ENCODE data around the gene TMEM63A.

TMEM63A gene

GRCh38 chr1:225863167-225863566, 19.0 kb downstream of the TMEM63A start:
- DNase-seq, result no peak

DNA sequence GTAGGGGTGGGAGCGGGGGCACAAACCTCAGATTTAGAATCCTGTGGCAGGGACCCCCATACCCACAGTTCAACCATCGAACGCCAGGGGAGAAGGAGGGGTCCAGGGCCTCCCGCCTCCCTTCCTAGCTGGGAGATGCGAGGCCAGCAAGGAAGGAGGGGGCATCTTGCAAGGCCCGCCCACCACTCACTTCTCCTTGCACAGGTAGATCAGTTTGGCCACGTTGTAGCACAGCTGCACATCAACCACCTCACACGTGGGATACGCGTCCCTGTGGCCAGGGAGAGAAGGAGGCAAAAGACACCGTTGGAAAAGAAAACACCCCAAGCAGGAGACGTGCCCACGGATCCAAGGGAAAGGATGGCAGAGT, 19.6 kb downstream of the TMEM63A start:
- DNase-seq, result no peak

- no peak for DNase-seq
Observed at GRCh38 chr1:225861834-225862580, 20.2 kb downstream of the TMEM63A start.

- no peak for DNase-seq
Observed at GRCh38 chr1:225860876-225861441, 21.2 kb downstream of the TMEM63A start.

GRCh38 chr1:225860107-225860506, 22.1 kb downstream of the TMEM63A start:
- no peak for DNase-seq

- DNase-seq, result no peak
Observed at GRCh38 chr1:225859151-225859550, 23.0 kb downstream of the TMEM63A start.

DNA sequence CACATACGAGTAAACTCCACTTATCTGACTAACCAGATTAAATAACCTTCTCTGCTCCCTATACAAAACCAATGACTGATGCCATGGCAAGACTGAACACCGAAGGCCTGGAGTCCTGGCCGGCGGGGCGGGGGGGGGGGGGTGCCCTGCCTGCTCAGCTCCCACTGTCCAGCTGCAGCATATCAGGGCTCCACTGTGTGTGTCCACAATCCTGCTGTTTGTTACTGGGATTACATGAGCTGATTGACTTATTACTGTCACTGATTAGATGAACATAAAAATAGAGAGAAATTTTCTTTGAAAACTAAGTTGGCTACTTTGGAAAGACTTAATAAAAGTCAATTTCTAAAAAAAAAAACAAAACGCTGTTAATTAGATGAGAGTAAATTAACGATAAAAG, 24.9 kb downstream of the TMEM63A start:
- DNase-seq, result no peak

DNA sequence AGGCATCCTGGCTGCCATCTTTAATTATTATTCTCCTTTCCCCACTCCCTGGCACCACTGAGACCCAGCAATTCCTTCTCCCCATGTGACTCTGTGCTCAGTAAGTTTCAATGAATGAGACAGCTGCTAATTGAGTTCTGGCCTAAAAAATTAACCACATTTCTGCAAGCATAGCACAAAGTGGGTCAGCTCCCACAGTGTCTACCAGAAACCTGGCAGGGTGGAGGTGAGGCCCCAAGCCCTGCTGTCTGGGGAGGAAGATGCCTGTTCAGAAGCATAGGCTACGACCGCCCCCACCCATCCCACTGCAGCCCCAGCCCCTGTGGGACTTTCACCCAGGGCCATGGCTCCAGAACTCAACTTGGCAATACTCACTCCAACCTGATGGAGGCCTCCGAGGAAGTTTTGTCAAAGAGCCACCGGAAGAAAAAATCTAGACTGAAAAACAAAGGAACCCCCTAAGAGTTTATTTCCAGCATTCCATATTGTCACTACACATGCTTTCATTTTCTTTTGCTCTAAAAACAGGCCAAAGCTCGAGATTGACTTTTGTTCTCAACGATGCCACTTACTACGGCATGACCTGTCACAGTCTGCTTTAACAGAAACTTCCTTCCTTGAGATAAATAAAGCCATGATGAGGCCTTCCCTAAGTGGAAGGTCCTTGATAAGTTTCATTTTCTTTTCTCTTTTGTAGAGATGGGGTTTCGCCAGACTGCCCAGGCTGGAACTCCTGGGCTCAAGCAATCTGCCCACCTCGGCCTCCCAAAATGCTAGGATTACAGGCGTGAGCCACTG, 26.5 kb downstream of the TMEM63A start:
- DNase-seq, result no peak

GRCh38 chr1:225853441-225853840, 28.7 kb downstream of the TMEM63A start:
- DNase-seq, result no peak

- no peak for DNase-seq
Observed at GRCh38 chr1:225852413-225853124, 29.6 kb downstream of the TMEM63A start.

- DNase-seq, result no peak
Observed at GRCh38 chr1:225851805-225852204, 30.4 kb downstream of the TMEM63A start.

DNA sequence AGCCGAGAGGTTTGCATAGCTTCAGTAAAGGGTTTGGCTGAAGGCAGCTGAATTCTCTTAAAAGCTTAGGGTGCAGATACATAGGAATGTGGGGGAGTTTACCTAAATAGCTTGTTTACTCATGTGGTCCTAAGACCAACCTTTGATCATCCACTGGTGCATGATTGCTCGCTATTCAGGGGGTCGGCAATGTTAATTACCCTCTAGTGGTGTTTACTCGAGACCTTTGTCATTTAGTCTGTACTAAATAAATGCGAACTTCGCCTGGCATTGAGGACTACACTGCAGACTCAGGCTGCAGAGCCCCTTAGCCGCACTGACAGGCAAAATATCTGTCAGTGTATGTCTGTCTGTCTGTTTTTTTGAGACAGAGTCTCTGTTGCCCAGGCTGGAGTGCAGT, 31.8 kb downstream of the TMEM63A start:
- no peak for DNase-seq

DNA sequence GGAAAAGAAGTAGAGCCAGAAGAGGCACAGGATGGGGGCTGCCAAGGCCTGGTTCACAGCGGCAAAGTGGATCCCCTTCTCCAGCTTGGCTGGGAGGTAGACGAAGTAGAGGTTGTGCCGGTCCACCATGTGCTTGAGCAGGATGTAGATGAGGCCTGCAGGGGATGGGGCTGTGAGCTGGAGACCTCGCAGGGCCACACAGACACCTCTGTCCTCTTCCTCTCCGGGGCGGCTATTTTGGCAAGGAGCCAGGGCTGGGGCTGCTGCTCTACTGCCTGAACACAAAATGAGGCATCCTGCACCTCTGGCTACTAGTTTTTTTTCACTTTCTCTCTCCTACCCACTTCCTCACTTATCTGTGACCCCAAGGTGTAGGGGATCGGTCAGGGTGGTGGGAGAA, 32.3 kb downstream of the TMEM63A start:
- DNase-seq, result no peak

- no peak for DNase-seq
Observed at GRCh38 chr1:225848030-225848955, 33.9 kb downstream of the TMEM63A start.

DNA sequence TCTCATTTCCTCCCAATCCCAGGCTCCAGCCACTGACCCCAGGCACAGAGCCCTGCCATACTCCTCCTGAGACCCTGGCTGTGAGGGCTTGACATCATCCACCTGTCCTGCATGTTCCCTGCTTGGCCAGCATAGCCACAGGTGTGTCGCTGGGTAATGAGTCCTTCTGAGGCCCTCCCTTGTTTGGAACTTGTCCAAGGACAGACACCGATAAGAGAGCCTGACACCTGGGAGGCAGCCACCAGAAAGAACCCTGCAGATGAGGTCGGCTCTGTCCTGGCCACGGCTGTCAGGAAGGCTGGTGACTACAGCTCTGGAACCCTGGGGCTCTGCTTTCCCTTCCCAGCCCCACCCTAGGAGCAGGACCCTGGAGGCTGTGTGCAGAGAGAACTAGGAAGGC, 34.6 kb downstream of the TMEM63A start:
- DNase-seq, result no peak

DNA sequence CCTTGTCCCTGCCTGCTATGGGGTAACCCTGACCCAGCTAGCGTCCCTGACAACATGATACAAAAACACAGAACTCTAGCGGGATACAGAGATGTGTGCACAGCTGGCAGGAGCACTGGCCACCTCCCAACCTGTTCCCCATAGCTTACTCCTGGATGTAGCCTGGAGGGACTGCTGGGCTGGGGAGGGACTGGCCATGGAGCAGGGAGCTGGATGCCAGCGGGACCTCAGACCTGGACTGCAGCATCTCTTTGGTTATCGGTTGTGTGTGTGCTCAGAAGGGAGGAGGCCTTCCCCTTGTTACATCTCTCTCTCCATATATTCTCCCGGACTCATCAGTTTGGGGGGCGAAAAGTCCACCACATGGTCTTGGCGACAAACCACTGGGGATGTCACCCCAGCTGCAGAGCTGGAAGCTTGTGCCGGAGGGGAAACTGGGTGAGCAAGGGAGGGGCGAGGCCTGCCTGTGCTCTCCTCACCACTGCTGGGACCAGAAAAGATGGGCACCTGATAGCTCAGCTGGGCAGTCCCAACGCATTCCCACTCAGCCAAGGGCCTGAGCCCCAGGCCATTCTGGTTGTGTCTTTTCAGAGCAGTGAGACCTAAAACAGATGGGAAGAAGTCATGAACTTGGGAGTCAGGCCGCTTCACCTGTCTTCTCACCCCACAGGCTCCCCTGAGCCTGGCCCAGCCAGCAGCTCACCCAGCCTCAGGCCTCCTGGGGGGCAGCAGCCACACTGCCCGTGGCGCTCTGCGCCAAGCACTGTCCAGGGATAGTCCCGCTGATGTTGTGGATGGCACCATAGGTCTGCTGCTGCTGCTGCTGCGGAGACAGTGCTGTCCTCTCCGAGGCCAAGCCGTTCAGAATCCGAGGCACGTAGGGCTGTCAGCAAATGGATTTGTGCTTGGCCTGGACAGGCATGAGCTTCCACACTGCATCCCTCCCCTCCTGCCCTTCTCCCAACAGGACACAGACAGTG, 35.6 kb downstream of the TMEM63A start:
- DNase-seq, result no peak

DNA sequence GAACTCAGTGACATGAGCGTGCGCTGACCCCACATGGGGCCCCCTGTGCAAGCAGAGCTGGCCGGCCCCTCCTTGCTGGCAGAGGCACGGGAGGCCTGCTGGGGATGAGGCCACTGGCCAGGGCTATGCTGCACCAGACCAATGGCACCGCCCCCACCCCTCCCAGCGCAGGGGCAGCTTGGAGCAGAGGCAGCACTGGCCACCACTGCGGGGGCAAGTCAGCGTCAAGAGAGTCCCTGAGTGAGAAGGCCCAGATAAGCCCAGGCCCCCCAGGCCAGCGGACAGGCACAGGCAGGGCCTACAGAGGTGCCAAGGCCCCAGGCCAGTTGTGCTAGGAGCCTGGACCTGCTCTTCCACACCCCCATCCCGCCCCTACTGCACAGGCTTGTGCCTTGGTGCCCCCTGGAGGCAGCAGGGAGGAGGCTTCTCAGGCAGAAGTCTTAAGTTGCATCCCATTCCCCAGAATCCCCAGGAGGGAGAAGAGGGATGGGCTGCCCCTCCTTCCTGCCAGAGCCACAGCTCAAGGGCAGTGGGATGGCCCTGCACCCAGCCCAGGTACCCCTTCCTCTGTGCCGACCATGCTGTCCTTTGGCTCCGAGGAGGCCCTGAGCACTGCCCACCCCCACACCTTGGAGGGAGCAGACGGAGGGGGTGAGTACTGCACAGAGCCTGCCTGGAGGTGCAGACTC, 36.5 kb downstream of the TMEM63A start:
- no peak for DNase-seq

DNA sequence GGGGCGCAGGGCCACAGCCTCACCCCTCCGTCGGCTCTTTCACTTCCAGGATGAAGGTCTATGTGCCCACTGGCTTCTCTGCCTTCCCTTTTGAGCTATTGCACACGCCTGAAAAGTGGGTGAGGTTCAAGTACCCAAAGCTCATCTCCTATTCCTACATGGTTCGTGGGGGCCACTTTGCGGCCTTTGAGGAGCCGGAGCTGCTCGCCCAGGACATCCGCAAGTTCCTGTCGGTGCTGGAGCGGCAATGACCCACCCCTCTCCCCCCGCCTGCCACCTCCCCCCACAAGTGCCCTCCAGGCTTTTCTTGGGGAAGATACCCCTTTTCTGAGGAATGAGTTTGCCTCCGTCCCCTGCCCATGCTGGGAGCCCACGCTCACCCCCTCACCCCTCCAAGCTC, 37.1 kb downstream of the TMEM63A start:
- no peak for DNase-seq

DNA sequence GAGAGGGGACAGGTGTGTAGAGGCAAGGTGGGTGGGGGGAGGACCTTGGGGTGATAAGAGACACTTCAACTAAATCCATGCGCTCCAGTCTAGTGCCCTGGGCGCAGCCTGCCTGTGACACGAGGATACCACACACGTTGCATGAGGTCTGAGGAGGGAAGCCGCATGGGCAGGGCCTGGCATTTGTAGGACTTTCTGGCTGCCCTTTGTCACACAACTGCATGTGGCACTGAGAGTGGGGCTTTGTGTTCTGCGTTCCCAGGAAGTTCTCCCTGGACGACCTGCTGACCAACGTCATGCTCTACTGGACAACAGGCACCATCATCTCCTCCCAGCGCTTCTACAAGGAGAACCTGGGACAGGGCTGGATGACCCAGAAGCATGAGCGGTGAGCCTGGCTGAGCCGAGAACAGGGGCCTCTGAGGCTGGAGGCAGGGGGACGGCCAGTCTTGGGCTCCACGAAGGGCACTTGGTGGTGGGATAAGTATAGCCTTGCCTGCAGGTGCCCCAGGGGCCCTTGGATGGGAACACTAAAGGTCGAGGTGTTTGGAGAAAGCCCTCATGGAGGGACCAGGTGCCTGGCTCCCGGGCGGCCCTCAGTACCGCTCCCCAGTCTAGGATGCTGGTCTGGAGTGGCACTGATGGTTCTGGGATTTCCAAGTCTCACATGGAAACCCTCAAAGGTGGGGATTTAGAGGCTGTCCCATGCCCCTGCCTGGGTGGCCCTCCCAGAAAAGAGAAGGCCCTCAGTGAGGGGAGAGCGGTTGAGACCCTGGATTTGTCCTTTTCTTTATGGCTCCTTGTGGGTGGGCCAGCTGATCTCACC, 37.7 kb downstream of the TMEM63A start:
- DNase-seq, result no peak

DNA sequence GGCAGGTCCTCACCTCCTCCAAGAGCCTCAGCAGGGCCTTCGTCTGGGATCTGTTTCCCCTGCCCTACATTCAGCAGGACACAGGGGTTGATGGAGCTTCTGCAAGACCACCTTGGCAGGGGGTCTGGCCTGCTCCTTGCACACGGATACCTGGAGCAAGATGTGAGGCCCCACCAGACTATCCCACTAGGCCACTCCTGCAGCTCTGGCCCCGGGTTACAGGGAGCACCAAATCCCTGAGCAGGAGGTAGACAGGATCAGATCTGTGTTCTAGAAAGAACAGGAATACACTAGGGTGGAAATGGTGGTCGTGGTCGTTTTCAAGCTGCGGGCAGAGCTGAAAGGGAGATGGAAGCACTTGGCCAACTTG, 38.8 kb downstream of the TMEM63A start:
- no peak for DNase-seq
